GM12878 (cell line): Measurements from ENCODE around the gene IFNA8. TPM values are rescaled to one million over a fixed set of nuclear protein-coding genes. Genes with fewer than 3 reads are reported as not detected.

Experiments used
- ATAC-seq: fragments of 200-7000 bp; cut with Tn5 transposase; 3 replicates; pipeline ENCODE4 v1.9.1; 2020; ENCODE audit warnings: mild to moderate bottlenecking, moderate library complexity
- BruUV-seq: library from RNA; stranded (reverse); fragments of 400-500 nt; replicated peaks from 2 replicates; lab custom pipeline; 2021; lab: Mats Ljungman, UMichigan
- CTCF ChIA-PET: fragments of 300-600 bp; sonication (Branson Sonifier 250); formaldehyde crosslinking; extraction: SDS; loops from one replicate; lab custom pipeline; 2021; ENCODE audit warnings: inconsistent platforms; lab: Yijun Ruan, JAX
- POLR2A ChIA-PET: fragments of 350-600 bp; formaldehyde crosslinking; extraction: SDS; loops from one replicate; lab custom pipeline; 2021; ENCODE audit warnings: inconsistent platforms; lab: Charles Lee
- RAD21 ChIA-PET: fragments of 300-600 bp; sonication (Branson Sonifier 250); formaldehyde crosslinking; loops from one replicate; lab custom pipeline; 2023; ENCODE audit warnings: antibody characterized with exemption; ENCODE audit not compliant: unreplicated experiment; lab: Charles Lee
- SMC1A ChIA-PET: fragments of 300-600 bp; sonication (Branson Sonifier 250); formaldehyde crosslinking; loops from one replicate; lab custom pipeline; 2023; ENCODE audit not compliant: unreplicated experiment, uncharacterized antibody; lab: Charles Lee
- DNase-seq: peaks from one replicate; pipeline ENCODE4 v3.0.0-alpha.2; 2011; ENCODE audit warnings: low read depth, low spot score
- FAIRE-seq: peaks from 3 replicates; lab custom pipeline; 2011; peaks lifted over from hg19 to GRCh38; lab: Jason Lieb, UNC
- H2AFZ ChIP-seq: 2 replicates; pipeline ENCODE4 v1.6.0; 2011; ENCODE audit warnings: low read depth, low read length, control low read depth; ENCODE audit not compliant: control insufficient read depth
- H3K27ac ChIP-seq: 2 replicates; pipeline ENCODE4 v1.5.1; 2011; ENCODE audit warnings: control low read depth; ENCODE audit not compliant: control insufficient read depth, insufficient read depth
- H3K27me3 ChIP-seq, 2 experiments: replicated peaks in 1 of 2; 2 replicates each; pipeline versions ENCODE4 v1.6.0 to v1.6.1; 2011; ENCODE audit warnings: low read length in 1 of 2; ENCODE audit not compliant: control insufficient read depth in 2 of 2, insufficient read depth in 2 of 2
- H3K36me3 ChIP-seq, 2 experiments: 2 replicates each; pipeline ENCODE4 v1.5.1; 2011; ENCODE audit warnings: low read length in 1 of 2; ENCODE audit not compliant: control insufficient read depth in 2 of 2, insufficient read depth in 2 of 2
- H3K4me1 ChIP-seq: 2 replicates; pipeline ENCODE4 v1.6.1; 2011; ENCODE audit warnings: mild to moderate bottlenecking, low read length, moderate library complexity, mixed read lengths; ENCODE audit not compliant: control insufficient read depth, insufficient read depth
- H3K4me2 ChIP-seq: 2 replicates; pipeline ENCODE4 v1.6.0; 2011; ENCODE audit warnings: control low read depth; ENCODE audit not compliant: control insufficient read depth, insufficient read depth
- H3K4me3 ChIP-seq: fragments of 200-600 bp; sonication (generic); 2 replicates; pipeline ENCODE4 v1.5.1; 2016
- H3K79me2 ChIP-seq: 2 replicates; pipeline ENCODE4 v1.6.0; 2011; ENCODE audit warnings: low read length; ENCODE audit not compliant: control insufficient read depth, insufficient read depth
- H3K9ac ChIP-seq: 2 replicates; pipeline ENCODE4 v1.8.0; 2011; ENCODE audit warnings: low read length, control low read depth, mixed read lengths; ENCODE audit not compliant: control insufficient read depth, insufficient read depth
- H3K9me3 ChIP-seq: replicated peaks from 3 replicates; pipeline ENCODE4 v1.5.1; 2011; ENCODE audit warnings: mild to moderate bottlenecking, low read length; ENCODE audit not compliant: control insufficient read depth, insufficient read depth
- H4K20me1 ChIP-seq: 2 replicates; pipeline ENCODE4 v1.6.0; 2011; ENCODE audit not compliant: control insufficient read depth, insufficient read depth
- CTCF ChIP-seq, 3 experiments: IDR thresholded peaks in 2 of 3; conservative IDR thresholded peaks in 1 of 3; 2 replicates each; pipeline ENCODE4 v1.5.1; 2011; ENCODE audit warnings: low read depth in 3 of 3, low read length in 3 of 3, mild to moderate bottlenecking in 3 of 3, control low read depth in 2 of 3, moderate library complexity in 2 of 3, inconsistent platforms in 1 of 3, mixed read lengths in 1 of 3; ENCODE audit not compliant: control insufficient read depth in 2 of 3, insufficient read depth in 1 of 3; ENCODE audit errors: extremely low read depth in 1 of 3
- ETV6 ChIP-seq, 2 experiments: fragments of 450-650 bp in 1 of 2; IDR thresholded peaks in 1 of 2; conservative IDR thresholded peaks in 1 of 2; 2 replicates each; pipeline ENCODE4 v1.6.1; 2014; ENCODE audit warnings: antibody characterized with exemption in 1 of 2, borderline replicate concordance in 1 of 2, low read depth in 1 of 2, mild to moderate bottlenecking in 1 of 2, moderate library complexity in 1 of 2
- FOS ChIP-seq: IDR thresholded peaks from 3 replicates; pipeline ENCODE4 v1.6.1; 2011; ENCODE audit warnings: borderline replicate concordance; ENCODE audit not compliant: insufficient read length; ENCODE audit errors: extremely low read depth
- HDAC6 ChIP-seq: fragments of 200-600 bp; sonication (generic); IDR thresholded peaks from one replicate; pipeline ENCODE4 v1.8.0; 2017; ENCODE audit warnings: antibody characterized with exemption; ENCODE audit not compliant: unreplicated experiment
- IKZF1 ChIP-seq: fragments of 450-650 bp; conservative IDR thresholded peaks from 2 replicates; pipeline ENCODE4 v1.6.1; 2017; ENCODE audit warnings: antibody characterized with exemption, mild to moderate bottlenecking
- IKZF2 ChIP-seq, 2 experiments: fragments of 450-650 bp; IDR thresholded peaks; 2 replicates each; pipeline ENCODE4 v1.6.1; 2017; ENCODE audit warnings: mild to moderate bottlenecking in 2 of 2, moderate library complexity in 2 of 2
- MEF2B ChIP-seq: fragments of 450-650 bp; IDR thresholded peaks from 2 replicates; pipeline ENCODE4 v1.6.1; 2018; ENCODE audit warnings: mild to moderate bottlenecking, moderate library complexity; ENCODE audit not compliant: partially characterized antibody, poor library complexity, severe bottlenecking
- NFXL1 ChIP-seq: fragments of 450-650 bp; IDR thresholded peaks from 2 replicates; pipeline ENCODE4 v1.6.1; 2017; ENCODE audit warnings: antibody characterized with exemption, mild to moderate bottlenecking, borderline replicate concordance
- NFYA ChIP-seq: IDR thresholded peaks from 2 replicates; pipeline ENCODE4 v1.6.1; 2011; ENCODE audit warnings: low read depth, mild to moderate bottlenecking, low read length, improper control_type of control experiment, borderline replicate concordance
- SMC3 ChIP-seq: IDR thresholded peaks from 2 replicates; pipeline ENCODE4 v1.6.1; 2011; ENCODE audit warnings: low read length, improper control_type of control experiment, borderline replicate concordance
- ZNF592 ChIP-seq: fragments of 450-650 bp; IDR thresholded peaks from 2 replicates; pipeline ENCODE4 v1.6.1; 2017; ENCODE audit warnings: mild to moderate bottlenecking, moderate library complexity
- WGBS: methylation state at CpG from one replicate; pipeline ENCODE4 v1.1.6; 2016; ENCODE audit warnings: low lambda C conversion rate; ENCODE audit not compliant: insufficient replicate concordance, insufficient coverage; ENCODE audit errors: missing lambda C conversion rate; 5-methylcytosine and 5-hydroxymethylcytosine counted together
- in situ Hi-C: fragments of 300-500 bp; cut with MboI; formaldehyde crosslinking; loops from 9 replicates; pipeline ENCODE4 v1.14.3; 2018; ENCODE audit warnings: mixed read lengths
- intact Hi-C: fragments of 100-400 bp; cut with micrococcal nuclease; formaldehyde crosslinking; loops from one replicate; pipeline ENCODE4 v1.14.2; 2022; ENCODE audit not compliant: unreplicated experiment
- polyA plus RNA-seq, 11 experiments: library from polyadenylated mRNA; depleted of rRNA in 4 of 11; unstranded in 6 of 11; stranded (reverse) in 5 of 11; fragments of >200 nt; fragmentation: Nextera tagmentation in 4 of 11; fragmentation: Illumina TruSeq in 1 of 11; extraction: Ambion mirVana in 4 of 11; extraction: Trizol in 1 of 11; gene quantifications; 1 replicate in 1 of 11; 2 replicates in 10 of 11; pipeline versions ENCODE4 v1.2.1 to v1.2.3, GENCODE V29; 2011 to 2016; ENCODE audit warnings: inconsistent platforms in 2 of 11, missing spikeins in 2 of 11, low read depth in 1 of 11
- total RNA-seq, 4 experiments: library from RNA; depleted of rRNA in 3 of 4; stranded (reverse); fragments of >200 nt in 3 of 4; fragmentation: Illumina TruSeq in 1 of 4; extraction: Trizol in 1 of 4; gene quantifications; 2 replicates each; pipeline versions ENCODE4 v1.2.1 to v1.2.3, GENCODE V29; 2013 to 2021

The IFNA8 gene
- total and polyA plus RNA-seq, 10 of the 15 experiments (the other 5 are each of a cell fraction or from before 2014, with no cell fraction given), result not detected

DNA sequence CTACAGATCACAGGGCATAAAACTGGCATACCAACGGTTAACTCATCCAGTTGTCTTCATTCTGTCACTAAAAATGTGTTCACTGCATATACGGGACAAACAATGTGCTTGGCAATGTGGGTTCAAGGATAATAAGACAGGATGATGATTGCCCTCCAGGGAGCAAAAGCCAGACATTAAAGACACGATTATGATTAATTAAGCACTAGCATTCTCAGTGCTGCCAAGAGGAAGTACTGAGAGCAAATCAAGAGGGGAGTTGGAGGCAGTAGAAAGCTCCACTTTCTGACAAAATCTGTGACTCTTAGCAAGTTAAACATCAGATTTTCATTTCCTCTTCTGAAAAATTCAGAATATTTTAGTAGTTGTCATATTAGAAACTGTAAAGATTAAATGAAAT is 9.0 kb upstream of the IFNA8 start (continued):
- TF ChIP-seq ZNF592, result no peak
- no peak for TF ChIP-seq NFXL1

DNA sequence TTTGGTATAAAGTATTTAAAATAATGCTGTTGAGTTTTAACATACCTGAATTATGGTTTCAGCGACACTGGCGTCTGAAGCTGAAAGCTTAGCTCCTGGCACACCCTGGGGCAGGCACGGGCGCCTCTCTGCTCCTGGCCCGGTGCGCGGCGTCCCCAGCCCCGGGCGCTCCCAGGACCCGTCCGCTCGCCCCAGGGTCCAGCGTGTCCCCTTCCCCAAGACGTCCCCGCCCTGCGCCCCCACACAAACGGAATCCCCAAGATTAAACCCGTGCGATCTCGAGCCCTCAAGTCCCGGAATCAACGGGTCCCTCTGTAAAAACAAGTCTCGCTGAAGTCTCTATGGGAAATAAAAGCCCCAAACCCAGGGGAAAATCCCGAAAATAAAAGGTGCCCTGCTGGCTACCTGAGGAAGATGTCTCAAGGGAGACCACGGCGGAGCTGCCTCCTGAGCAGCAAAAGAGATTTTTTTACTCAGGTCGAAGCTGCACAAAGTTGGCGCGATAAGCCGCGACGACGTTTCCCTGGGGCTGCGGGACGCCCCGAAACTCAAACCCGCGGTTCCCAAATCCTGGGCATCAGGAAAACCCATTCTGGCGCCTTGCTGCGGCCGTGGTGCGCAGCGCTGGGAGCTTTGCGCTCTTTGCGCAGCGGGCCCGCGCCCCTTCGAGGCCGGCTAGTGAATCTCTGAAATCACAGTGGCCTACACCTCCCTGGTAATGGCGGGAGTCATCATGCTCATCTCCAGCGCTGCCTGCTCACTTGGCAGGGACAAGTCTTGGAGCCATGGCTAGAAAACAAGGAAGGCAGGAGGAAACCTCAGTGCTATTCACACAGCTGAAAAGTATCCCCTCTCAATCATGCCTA is 6.3 kb upstream of the IFNA8 start:
- BruUV-seq, result no TSS peak
- CTCF ChIA-PET, result interaction anchor here (0.8 to 3.4 kb wide), 13 partner anchors 9 to 167 kb away, joined by 3 to 35 read pairs (median 4); partner anchors contain the start of gene IFNA2
- TF ChIP-seq CTCF (IDR thresholded peaks at IDR 0.05 in 2 of 3, conservative IDR thresholded peaks at IDR 0.05 in 1 of 3; ENCODE audit: control insufficient read depth in 2 of 3, extremely low read depth in 1 of 3, insufficient read depth in 1 of 3, low read depth in 3 of 3, low read length in 3 of 3), result peak; percentile 2 to 32 (median 16); a peak in 2 of 6 replicates
- 0 out of 2 replicates have a peak, but pooled peaks have one; percentile 18 for TF ChIP-seq SMC3
- 0 out of 4 replicates have a peak, but pooled peaks of 1 of the 2 experiments have one; percentile 27 for TF ChIP-seq IKZF2 (IDR thresholded peaks at IDR 0.05)
- TF ChIP-seq HDAC6, result peak; percentile 47
- TF ChIP-seq NFYA, result no peak
- no peak for TF ChIP-seq ETV6 (conservative IDR thresholded peaks at IDR 0.05 in 1 of 2, IDR thresholded peaks at IDR 0.05 in 1 of 2; ENCODE audit: borderline replicate concordance in 1 of 2, low read depth in 1 of 2)
- peak; percentile 33; the same call in 1 of the 2 replicates for TF ChIP-seq IKZF1
- TF ChIP-seq MEF2B, result peak; percentile 60
- TF ChIP-seq FOS, result no peak

More for the DNA sequence above, 6.3 kb upstream of the IFNA8 start:
- Histone ChIP-seq H3K79me2 (no peaks in the 10 kb centered on the region; the same call in 1 of the 2 replicates), H3K4me3 (peak overlapping the region; percentile 53; the same call in 1 of the 2 replicates), H3K27ac (no peak overlapping the region), H3K4me1 (no peaks in the 10 kb centered on the region), H3K4me2 (peak overlapping the region; percentile 5), H2AFZ (peak overlapping the region; percentile 65), H3K9me3 (no peaks in the 10 kb centered on the region), H4K20me1 (no peaks in the 10 kb centered on the region), H3K27me3 (peaks cover 0 to 2% of the 10 kb centered on the region in 2 experiments; a peak in 2 of 4 replicates), H3K36me3 (no peaks in the 10 kb centered on the region), H3K9ac (no peak overlapping the region)
- SMC1A ChIA-PET, result interaction anchor here (0.7 to 2.6 kb wide), 11 partner anchors 10 to 381 kb away, joined by 3 to 19 read pairs (median 4); no protein-coding TSS in a partner anchor
- POLR2A ChIA-PET, result interaction anchor here (1.0 to 1.8 kb wide), 4 partner anchors 9 to 76 kb away, joined by 3 to 4 read pairs (median 4); no protein-coding TSS in a partner anchor
- WGBS, result 5% methylated on average over 53 of the region's 53 CpGs
- DNase-seq (no peak), FAIRE-seq (no peak), ATAC-seq (peak; percentile 83)
- RAD21 ChIA-PET, result interaction anchor here (0.7 to 2.3 kb wide), 6 partner anchors 13 to 77 kb away, joined by 3 to 18 read pairs (median 4); partner anchors contain the start of gene IFNA2
- in situ Hi-C loops (no loop called here), intact Hi-C loops (no loop called here)
